WERI-Rb-1 (cell line): ENCODE data around the gene STX10.

Experiments used
- DNase-seq: peaks from one replicate; pipeline ENCODE4 v3.0.0-alpha.2; 2020
- H3K27ac ChIP-seq: fragments of 250-450 bp; sonication (Bioruptor Pico); 2 replicates; pipeline ENCODE4 v1.5.1; 2020; ENCODE audit warnings: mild to moderate bottlenecking, moderate library complexity
- H3K27me3 ChIP-seq: fragments of 250-450 bp; sonication (Bioruptor Pico); 2 replicates; pipeline ENCODE4 v1.5.1; 2021; ENCODE audit warnings: mild to moderate bottlenecking, low read depth, moderate library complexity; ENCODE audit not compliant: insufficient read depth, severe bottlenecking
- H3K36me3 ChIP-seq: fragments of 250-450 bp; sonication (Bioruptor Pico); 2 replicates; pipeline ENCODE4 v1.5.1; 2020; ENCODE audit warnings: mild to moderate bottlenecking, moderate library complexity
- H3K4me3 ChIP-seq: 2 replicates; pipeline ENCODE4 v1.5.1; 2011; ENCODE audit warnings: low read depth, mild to moderate bottlenecking, control low read depth, low read length
- H3K9me3 ChIP-seq: fragments of 250-450 bp; sonication (Bioruptor Pico); 2 replicates; pipeline ENCODE4 v1.5.1; 2021; ENCODE audit warnings: mild to moderate bottlenecking, moderate library complexity; ENCODE audit not compliant: severe bottlenecking
- TF ChIP-seq, protein P1 (sequence below): IDR thresholded peaks from 2 replicates; pipeline ENCODE4 v1.5.1; 2011; ENCODE audit warnings: low read depth, mild to moderate bottlenecking, control low read depth, inconsistent platforms, low read length

Gene STX10

DNA sequence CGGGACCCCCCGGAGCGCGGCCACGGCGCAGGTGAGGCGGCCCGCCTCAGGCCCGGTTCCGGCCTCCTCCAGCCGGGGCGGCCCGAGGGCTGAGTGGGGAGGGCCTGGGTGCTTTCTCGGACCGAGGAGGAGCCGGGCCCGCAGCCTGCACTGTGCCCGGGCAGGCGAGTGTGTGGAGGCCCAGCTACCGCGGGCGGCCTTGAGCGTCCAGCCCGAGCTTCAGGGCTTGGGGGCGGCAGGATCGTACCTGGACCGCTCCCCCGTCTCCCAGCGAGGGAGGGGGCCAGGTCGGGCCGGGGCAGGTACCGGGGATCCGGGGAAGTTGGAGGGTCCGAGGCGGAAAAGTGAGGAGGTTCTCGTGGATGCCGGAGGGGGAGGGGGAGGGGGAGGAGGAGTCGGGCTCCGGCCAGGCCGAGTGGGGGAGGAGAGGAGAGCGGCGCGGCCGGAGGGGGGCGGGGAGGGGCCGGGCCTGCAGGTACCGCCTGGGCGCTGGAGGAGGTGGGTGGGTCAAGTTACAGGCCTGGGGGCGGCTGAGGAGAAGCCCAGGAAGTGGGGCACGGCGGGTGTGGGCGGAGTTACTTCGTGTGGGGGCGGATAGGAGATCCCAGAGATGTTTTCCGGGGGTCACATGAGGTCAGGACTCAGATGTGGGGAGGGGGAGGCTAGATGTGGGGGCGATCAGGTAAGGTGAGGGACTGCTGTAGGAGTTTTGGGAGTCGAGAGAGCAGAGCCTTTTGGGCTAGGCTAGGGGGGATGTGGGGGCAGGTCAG, 31.6 kb downstream of the STX10 start:
- peaks cover 46% of the 10 kb centered on the region for H3K36me3 ChIP-seq
- H3K9me3 ChIP-seq = no peaks in the 10 kb centered on the region
- H3K27ac ChIP-seq = peak overlapping the region; percentile 97
- H3K4me3 ChIP-seq = peak overlapping the region; percentile 94
- DNase-seq = peak; percentile 90
- TF ChIP-seq, protein P1, sequence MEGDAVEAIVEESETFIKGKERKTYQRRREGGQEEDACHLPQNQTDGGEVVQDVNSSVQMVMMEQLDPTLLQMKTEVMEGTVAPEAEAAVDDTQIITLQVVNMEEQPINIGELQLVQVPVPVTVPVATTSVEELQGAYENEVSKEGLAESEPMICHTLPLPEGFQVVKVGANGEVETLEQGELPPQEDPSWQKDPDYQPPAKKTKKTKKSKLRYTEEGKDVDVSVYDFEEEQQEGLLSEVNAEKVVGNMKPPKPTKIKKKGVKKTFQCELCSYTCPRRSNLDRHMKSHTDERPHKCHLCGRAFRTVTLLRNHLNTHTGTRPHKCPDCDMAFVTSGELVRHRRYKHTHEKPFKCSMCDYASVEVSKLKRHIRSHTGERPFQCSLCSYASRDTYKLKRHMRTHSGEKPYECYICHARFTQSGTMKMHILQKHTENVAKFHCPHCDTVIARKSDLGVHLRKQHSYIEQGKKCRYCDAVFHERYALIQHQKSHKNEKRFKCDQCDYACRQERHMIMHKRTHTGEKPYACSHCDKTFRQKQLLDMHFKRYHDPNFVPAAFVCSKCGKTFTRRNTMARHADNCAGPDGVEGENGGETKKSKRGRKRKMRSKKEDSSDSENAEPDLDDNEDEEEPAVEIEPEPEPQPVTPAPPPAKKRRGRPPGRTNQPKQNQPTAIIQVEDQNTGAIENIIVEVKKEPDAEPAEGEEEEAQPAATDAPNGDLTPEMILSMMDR = no peak
- no peaks in the 10 kb centered on the region for H3K27me3 ChIP-seq

DNA sequence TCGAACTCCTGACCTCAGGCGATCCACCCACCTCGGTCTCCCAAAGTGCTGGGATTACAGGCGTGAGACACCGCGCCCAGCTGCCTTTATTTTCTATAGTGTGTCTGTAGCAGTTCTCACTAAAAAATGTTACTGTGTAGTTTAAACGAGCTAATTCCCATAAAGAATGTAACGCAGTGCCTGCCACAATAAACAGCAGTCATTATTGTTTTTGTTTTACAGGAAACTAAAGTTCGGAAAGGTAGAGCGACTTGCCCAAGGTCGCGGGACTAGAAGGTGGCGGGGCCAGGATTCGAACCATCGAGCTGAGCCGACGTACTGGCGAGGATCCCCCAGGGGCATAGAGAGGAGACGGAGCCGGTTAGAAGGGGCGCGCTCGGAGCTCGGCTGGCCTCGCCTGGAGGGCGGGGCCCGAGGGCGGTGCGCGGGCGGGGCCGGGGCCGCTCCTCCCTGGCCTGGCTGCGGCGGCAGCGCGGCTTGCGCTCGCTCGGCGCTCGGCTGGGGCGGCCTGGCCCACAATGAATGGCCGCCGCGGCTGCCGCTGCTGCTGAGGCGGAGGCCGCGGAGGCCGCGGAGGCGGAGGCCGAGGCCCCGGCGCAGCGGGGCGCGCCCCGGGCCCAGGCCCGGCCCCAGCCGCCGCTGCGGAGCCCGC, 32.3 kb downstream of the STX10 start, which contains the start of gene NACC1:
NACC1 (plus strand) TSS at position 493 of the 652 bp plus-strand sequence. CDS start 16,944 bp downstream, outside the sequence.
- TF ChIP-seq, protein P1 = no peak
- peaks cover 49% of the 10 kb centered on the region for H3K36me3 ChIP-seq
- H3K4me3 ChIP-seq = peak within 1 kb of the TSS; percentile 96
- H3K9me3 ChIP-seq = no peaks in the 10 kb centered on the region
- H3K27ac ChIP-seq = peak within 1 kb of the TSS; percentile 97
- DNase-seq = peak; percentile 89
- no peaks in the 10 kb centered on the region for H3K27me3 ChIP-seq

DNA sequence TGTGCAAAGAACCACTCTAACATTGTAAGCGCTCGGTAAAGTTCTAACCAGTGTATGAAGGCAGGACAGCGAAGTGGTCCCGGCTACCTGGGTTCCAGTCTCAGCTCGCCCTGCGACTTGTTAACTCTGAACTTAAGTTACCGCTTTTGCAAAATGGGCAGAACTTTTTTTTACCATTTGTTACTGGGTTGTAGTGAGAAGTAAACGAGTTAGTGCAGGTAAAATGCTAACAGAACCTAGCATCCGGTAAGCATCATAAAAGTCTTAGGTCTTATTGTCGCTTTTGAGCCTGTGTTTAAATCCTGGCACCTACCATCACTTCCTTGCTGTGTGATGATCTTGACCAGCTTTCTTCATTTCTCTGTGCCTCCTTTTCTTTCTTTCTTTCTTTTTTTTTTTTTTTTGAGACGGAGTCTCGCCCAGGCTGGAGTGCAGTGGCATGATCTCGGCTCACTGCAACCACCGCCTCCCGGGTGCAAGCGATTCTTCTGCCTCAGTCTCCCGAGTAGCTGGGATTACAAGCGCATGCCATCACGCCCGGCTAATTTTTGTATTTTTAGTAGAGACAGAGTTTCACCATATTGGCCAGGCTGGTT, 32.9 kb downstream of the STX10 start:
- Histone ChIP-seq H3K27ac (peak overlapping the region; percentile 88), H3K36me3 (peaks cover 55% of the 10 kb centered on the region), H3K4me3 (peak overlapping the region; percentile 96), H3K27me3 (no peaks in the 10 kb centered on the region), H3K9me3 (no peaks in the 10 kb centered on the region)
- TF ChIP-seq, protein P1 = no peak
- no peak for DNase-seq

DNA sequence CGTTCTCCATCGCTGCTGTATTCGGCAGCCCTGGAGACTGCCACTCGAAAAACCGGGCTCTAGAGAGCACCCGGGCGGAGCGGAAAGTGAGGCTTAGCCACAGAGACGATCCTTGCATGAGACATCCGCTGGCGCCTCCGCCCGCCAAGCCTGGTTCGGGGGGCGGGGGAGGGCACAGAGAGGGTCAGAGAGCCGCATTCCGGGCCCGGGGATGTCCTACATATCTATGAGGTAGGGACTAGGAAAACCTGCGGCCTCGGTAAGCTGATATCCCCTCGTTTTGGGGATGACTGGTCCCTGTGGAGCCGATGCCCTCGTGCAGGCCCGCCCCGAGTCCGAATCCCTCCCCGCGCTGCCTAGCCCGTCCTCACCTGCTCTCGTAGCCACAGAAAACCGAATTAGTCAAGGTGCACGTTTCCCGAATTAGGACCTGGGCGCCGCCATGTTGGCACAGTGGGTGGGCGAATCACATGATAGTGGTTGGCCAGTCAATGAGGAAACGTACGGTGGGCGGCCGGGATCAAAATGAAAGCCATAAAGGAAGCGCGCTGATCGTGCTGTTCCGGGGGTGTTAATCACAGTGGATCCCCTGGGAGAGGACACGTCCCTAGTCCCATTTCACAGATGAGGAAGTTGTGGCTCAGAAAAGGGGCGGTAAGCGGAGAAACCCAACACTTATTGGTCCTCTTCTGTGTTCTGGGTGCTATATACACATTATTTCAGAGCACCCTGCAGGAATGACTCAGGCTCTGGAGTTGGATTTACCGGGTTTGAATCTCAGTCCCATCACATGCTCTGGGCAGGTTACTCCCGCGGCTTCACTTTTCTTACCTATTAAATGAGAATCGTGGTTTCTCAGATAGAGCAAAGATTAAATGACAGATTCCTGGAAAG, 33.6 kb downstream of the STX10 start, which contains the start of gene TRMT1:
TRMT1 (minus strand) TSS at position 459 of the 894 bp plus-strand sequence; CDS start at position 118, 341 bp downstream.
- Histone ChIP-seq H3K27ac (peak within 1 kb of the TSS; percentile 88), H3K27me3 (no peaks in the 10 kb centered on the region), H3K9me3 (no peaks in the 10 kb centered on the region), H3K36me3 (peaks cover 55% of the 10 kb centered on the region), H3K4me3 (peak within 1 kb of the TSS; percentile 96)
- peak; percentile 95 for DNase-seq
- TF ChIP-seq, protein P1 = no peak

DNA sequence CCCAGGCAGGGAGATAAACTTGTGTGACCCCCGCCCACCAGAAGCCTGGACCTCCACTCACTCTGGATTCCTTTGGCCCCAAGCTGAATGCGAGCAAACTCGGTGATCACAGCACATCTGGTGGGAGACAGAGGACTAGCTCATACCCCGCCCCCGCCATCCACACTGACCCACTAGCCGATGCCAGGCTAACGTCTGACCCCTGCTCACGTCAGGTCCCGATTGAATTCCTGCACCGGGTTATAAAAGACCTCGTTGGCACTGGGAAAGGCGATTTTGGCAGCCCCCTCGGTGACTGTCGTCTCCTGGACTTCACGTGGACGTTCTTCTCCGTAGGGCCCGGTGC, 34.3 kb downstream of the STX10 start:
- Histone ChIP-seq H3K27ac (peak overlapping the region; percentile 88), H3K4me3 (peak overlapping the region; percentile 96)
- no peak for DNase-seq

More for the DNA sequence above, 34.3 kb downstream of the STX10 start:
- Histone ChIP-seq H3K9me3 (no peaks in the 10 kb centered on the region), H3K36me3 (peaks cover 51% of the 10 kb centered on the region), H3K27me3 (no peaks in the 10 kb centered on the region)
- TF ChIP-seq, protein P1 = no peak
